ENCODE measurements around the gene FRMPD3. TPM values are rescaled to one million over a fixed set of nuclear protein-coding genes. Genes with fewer than 3 reads are reported as not detected.

FRMPD3 gene
- total RNA-seq, 1 donor from 2014 or later = 0.74 TPM

GRCh38 chrX:107493141-107493540, 43.7 kb downstream of the FRMPD3 start:
- Mint-ChIP-seq H3K27ac (no peak overlapping the region), H3K36me3 (ENCODE audit: insufficient read depth) (no peaks in the 10 kb centered on the region), H3K27me3 (no peaks in the 10 kb centered on the region), H3K9me3 (ENCODE audit: low read depth) (peaks cover 5% of the 10 kb centered on the region), H3K4me1 (ENCODE audit: low read depth) (no peaks in the 10 kb centered on the region), H3K4me3 (ENCODE audit: low read depth) (no peak overlapping the region)
- no peak for TF ChIP-seq CTCF (IDR thresholded peaks at IDR 0.05; ENCODE audit: unreplicated experiment)
- DNase-seq (ENCODE audit: low spot score, unreplicated experiment) = no peak

- no peak overlapping the region for H3K27ac Mint-ChIP-seq
- no peaks in the 10 kb centered on the region for H3K36me3 Mint-ChIP-seq (ENCODE audit: insufficient read depth)
- TF ChIP-seq CTCF (IDR thresholded peaks at IDR 0.05; ENCODE audit: unreplicated experiment) = no peak
- H3K4me3 Mint-ChIP-seq (ENCODE audit: low read depth) = no peak overlapping the region
- H3K4me1 Mint-ChIP-seq (ENCODE audit: low read depth) = no peaks in the 10 kb centered on the region
- peaks cover 8% of the 10 kb centered on the region for H3K9me3 Mint-ChIP-seq (ENCODE audit: low read depth)
- no peak for DNase-seq (ENCODE audit: low spot score, unreplicated experiment)
- H3K27me3 Mint-ChIP-seq = no peaks in the 10 kb centered on the region
Observed at GRCh38 chrX:107496786-107497185, 47.3 kb downstream of the FRMPD3 start.

Other genes with a start within 250 kb of the FRMPD3 start
- 16.0 and 16.4 TPM in 2 replicates for gene NUP62CL, start 243.2 kb upstream of the FRMPD3 start, total RNA-seq
- not detected in 2 replicates for gene DNAAF6, start 243.0 kb upstream of the FRMPD3 start, total RNA-seq
- 35.6 and 36.3 TPM in 2 replicates for gene PRPS1, start 178.9 kb downstream of the FRMPD3 start, total RNA-seq

Data from progenitor cell of endocrine pancreas (in vitro differentiated cells).